Measurements from ENCODE around the gene MAGI1. TPM values are rescaled to one million over a fixed set of nuclear protein-coding genes. Genes with fewer than 3 reads are reported as not detected.
A peak's percentile ranks its signal among the peaks of the same experiment; 100 is the strongest.

The MAGI1 gene
- total RNA-seq, 2 experiments from 2014 or later: 0.18 to 0.25 TPM

GRCh38 chr3:65348398-65348995 lies 690.2 kb downstream of the MAGI1 start:
- Mint-ChIP-seq H3K4me1 (no peaks in the 10 kb centered on the region), H3K27ac (no peak overlapping the region), H3K9me3 (no peaks in the 10 kb centered on the region), H3K27me3 (no peaks in the 10 kb centered on the region), H3K4me3 (no peak overlapping the region), H3K36me3 (ENCODE audit: low read depth) (no peaks in the 10 kb centered on the region)
- ChIA-PET POLR2A (no interaction called here), CTCF (no interaction called here)
- DNase-seq: no peak

DNA sequence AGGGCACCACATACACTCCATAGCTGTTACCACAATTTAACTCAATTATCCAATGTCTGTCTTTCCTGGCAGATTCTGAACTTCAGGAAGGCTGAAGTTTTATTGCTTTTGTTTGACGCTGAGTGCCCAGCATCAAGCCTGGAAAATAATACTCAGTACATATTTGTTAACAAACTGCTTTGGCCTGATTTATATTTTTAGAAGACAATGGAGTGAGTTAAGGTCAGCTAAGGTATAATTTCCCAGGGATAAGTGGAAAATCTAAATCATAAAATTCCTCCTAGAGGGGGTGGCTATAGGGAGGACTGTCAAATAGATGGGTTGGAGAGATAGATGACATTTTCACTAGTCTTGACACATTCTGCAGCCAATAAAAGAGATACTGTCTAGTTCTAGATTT lies 691.6 kb downstream of the MAGI1 start:
- ChIA-PET POLR2A (no interaction called here), CTCF (no interaction called here)
- Mint-ChIP-seq H3K27me3 (no peaks in the 10 kb centered on the region), H3K4me1 (no peaks in the 10 kb centered on the region), H3K36me3 (ENCODE audit: low read depth) (no peaks in the 10 kb centered on the region), H3K27ac (no peak overlapping the region), H3K9me3 (no peaks in the 10 kb centered on the region), H3K4me3 (no peak overlapping the region)
- DNase-seq: no peak

DNA sequence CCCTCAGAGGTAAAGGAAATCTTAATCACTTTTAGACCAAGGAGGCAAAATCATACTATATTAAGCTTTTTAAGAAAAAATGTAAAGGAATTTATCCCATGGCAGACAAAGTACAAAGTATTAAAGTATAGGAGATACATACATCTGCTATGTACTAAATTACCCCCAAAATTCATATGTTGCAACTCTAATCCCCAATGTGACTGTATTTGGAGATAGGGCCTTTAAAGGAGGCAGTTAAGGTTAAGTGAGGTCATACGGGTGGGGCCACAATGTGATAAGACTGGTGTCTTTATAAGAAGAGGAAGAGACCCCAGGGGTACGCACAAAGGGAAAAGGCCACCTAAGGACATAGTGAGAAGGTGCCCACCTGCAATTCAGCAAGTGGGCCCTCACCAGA lies 693.9 kb downstream of the MAGI1 start:
- Mint-ChIP-seq H3K27ac (no peak overlapping the region), H3K4me3 (no peak overlapping the region), H3K27me3 (no peaks in the 10 kb centered on the region), H3K4me1 (no peaks in the 10 kb centered on the region), H3K36me3 (ENCODE audit: low read depth) (no peaks in the 10 kb centered on the region), H3K9me3 (no peaks in the 10 kb centered on the region)
- ChIA-PET POLR2A (no interaction called here), CTCF (no interaction called here)
- DNase-seq: no peak

DNA sequence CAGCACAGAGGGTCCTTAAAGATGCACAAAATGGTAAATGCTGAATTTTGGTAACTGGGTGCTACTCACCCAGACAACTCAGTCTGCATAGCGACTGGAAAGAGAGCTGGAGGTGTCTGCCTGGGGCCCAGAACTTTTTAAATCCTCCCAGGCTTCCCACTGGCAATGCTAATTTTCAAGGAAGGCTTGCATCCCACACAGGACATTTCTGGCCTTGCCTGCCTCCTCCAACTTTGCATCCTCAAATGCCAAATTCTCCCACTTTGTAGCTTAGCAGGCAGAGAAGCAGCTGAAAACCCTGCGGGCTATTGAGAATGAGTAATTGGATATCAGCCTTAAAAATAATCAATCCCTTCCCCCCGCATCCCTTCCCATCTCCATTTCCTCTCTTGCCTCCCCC lies 694.3 kb downstream of the MAGI1 start:
- ChIA-PET CTCF (no interaction called here), POLR2A (no interaction called here)
- H3K27me3 Mint-ChIP-seq: no peaks in the 10 kb centered on the region
- no peaks in the 10 kb centered on the region for H3K9me3 Mint-ChIP-seq
- no peaks in the 10 kb centered on the region for H3K36me3 Mint-ChIP-seq (ENCODE audit: low read depth)
- no peak overlapping the region for H3K4me3 Mint-ChIP-seq
- H3K27ac Mint-ChIP-seq: no peak overlapping the region
- no peaks in the 10 kb centered on the region for H3K4me1 Mint-ChIP-seq
- DNase-seq: no peak

DNA sequence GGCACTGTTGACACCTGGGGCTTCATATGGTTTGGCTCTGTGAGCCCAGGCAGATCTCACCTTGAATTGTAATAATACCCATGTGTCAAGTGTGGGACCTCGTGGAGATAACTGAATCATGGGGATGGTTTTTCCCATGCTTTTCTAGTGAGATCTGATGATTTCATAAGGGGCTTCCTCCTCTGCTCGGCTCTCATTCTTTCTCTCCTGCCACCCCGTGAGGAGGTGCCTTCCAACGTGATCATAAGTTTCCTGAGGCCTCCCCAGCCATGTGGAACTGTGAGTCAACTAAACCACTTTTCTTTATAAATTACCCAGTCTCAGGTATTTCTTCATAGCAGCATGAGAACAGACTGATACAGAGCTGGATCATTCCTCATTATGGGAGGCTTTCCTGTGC lies 695.0 kb downstream of the MAGI1 start:
- Mint-ChIP-seq H3K4me1 (no peaks in the 10 kb centered on the region), H3K27ac (no peak overlapping the region), H3K4me3 (no peak overlapping the region), H3K36me3 (ENCODE audit: low read depth) (no peaks in the 10 kb centered on the region), H3K9me3 (no peaks in the 10 kb centered on the region), H3K27me3 (no peaks in the 10 kb centered on the region)
- no peak for DNase-seq
- ChIA-PET POLR2A (no interaction called here), CTCF (no interaction called here)

- ChIA-PET POLR2A (no interaction called here), CTCF (no interaction called here)
- Mint-ChIP-seq H3K9me3 (peaks cover 2% of the 10 kb centered on the region), H3K4me1 (no peaks in the 10 kb centered on the region), H3K27me3 (no peaks in the 10 kb centered on the region), H3K27ac (no peak overlapping the region), H3K36me3 (ENCODE audit: low read depth) (no peaks in the 10 kb centered on the region), H3K4me3 (no peak overlapping the region)
- DNase-seq: no peak
These were observed 695.7 kb downstream of the MAGI1 start for GRCh38 chr3:65343026-65343425.

DNA sequence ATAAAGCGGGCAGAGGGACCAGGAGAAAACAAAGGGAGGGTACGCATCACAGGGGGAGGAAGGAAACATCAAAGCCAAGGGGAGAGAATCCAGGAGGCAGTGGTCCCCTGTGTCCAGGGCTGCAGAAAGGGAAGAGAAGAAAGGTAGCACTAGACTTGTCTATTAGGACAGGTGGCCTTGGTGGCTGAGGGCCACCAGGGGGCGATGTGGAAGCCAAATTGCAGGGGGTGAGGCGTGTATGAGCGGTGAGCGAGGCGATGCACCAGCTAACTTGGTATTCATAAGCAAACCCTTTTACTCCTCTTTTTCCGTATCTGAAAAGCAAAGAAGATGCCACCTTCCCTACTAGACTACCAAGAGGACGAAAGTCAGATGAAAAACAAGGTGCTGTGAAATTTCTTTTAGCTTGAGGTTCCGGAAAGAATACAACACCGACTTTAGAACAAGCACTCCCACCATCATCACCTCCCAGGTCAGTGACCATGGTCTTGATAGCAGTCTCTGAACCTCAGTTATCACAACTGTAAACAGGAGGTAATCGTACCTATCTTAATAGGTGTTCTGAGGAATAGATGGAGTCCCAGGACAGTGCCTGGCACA lies 696.5 kb downstream of the MAGI1 start:
- peaks cover 2% of the 10 kb centered on the region for H3K9me3 Mint-ChIP-seq
- H3K36me3 Mint-ChIP-seq (ENCODE audit: low read depth): no peaks in the 10 kb centered on the region
- no peak overlapping the region for H3K27ac Mint-ChIP-seq
- DNase-seq: peak; percentile 26
- ChIA-PET POLR2A (no interaction called here), CTCF (no interaction called here)
- H3K4me3 Mint-ChIP-seq: no peak overlapping the region
- no peaks in the 10 kb centered on the region for H3K4me1 Mint-ChIP-seq
- H3K27me3 Mint-ChIP-seq: no peaks in the 10 kb centered on the region

- Mint-ChIP-seq H3K9me3 (peaks cover 2% of the 10 kb centered on the region), H3K36me3 (ENCODE audit: low read depth) (no peaks in the 10 kb centered on the region), H3K4me1 (no peaks in the 10 kb centered on the region), H3K27ac (no peak overlapping the region), H3K27me3 (no peaks in the 10 kb centered on the region), H3K4me3 (no peak overlapping the region)
- ChIA-PET CTCF (no interaction called here), POLR2A (no interaction called here)
- DNase-seq: no peak
These were observed 699.5 kb downstream of the MAGI1 start for GRCh38 chr3:65339192-65339740.

- Mint-ChIP-seq H3K36me3 (ENCODE audit: low read depth) (no peaks in the 10 kb centered on the region), H3K4me1 (no peaks in the 10 kb centered on the region), H3K4me3 (no peak overlapping the region), H3K9me3 (peaks cover 2% of the 10 kb centered on the region), H3K27ac (no peak overlapping the region), H3K27me3 (no peaks in the 10 kb centered on the region)
- ChIA-PET POLR2A (no interaction called here), CTCF (no interaction called here)
- no peak for DNase-seq
These were observed 700.1 kb downstream of the MAGI1 start for GRCh38 chr3:65338571-65338970.

- no peak for DNase-seq
- Mint-ChIP-seq H3K4me3 (no peak overlapping the region), H3K36me3 (ENCODE audit: low read depth) (no peaks in the 10 kb centered on the region), H3K27ac (no peak overlapping the region), H3K9me3 (peaks cover 7% of the 10 kb centered on the region), H3K27me3 (no peaks in the 10 kb centered on the region), H3K4me1 (no peaks in the 10 kb centered on the region)
- ChIA-PET POLR2A (no interaction called here), CTCF (no interaction called here)
These were observed 703.1 kb downstream of the MAGI1 start for GRCh38 chr3:65335587-65335986.

GRCh38 chr3:65334045-65334665 lies 704.6 kb downstream of the MAGI1 start:
- DNase-seq: no peak
- ChIA-PET CTCF (no interaction called here), POLR2A (no interaction called here)
- Mint-ChIP-seq H3K4me1 (no peaks in the 10 kb centered on the region), H3K4me3 (no peak overlapping the region), H3K36me3 (ENCODE audit: low read depth) (no peaks in the 10 kb centered on the region), H3K9me3 (peaks cover 7% of the 10 kb centered on the region), H3K27me3 (no peaks in the 10 kb centered on the region), H3K27ac (no peak overlapping the region)

- CTCF ChIA-PET: no interaction called here
- Mint-ChIP-seq H3K4me3 (no peak overlapping the region), H3K36me3 (ENCODE audit: low read depth) (no peaks in the 10 kb centered on the region), H3K27ac (no peak overlapping the region), H3K4me1 (no peaks in the 10 kb centered on the region), H3K9me3 (peaks cover 8% of the 10 kb centered on the region), H3K27me3 (no peaks in the 10 kb centered on the region)
- no peak for DNase-seq
- POLR2A ChIA-PET: no interaction called here
These were observed 707.0 kb downstream of the MAGI1 start for GRCh38 chr3:65331730-65332129.

- Mint-ChIP-seq H3K4me1 (no peaks in the 10 kb centered on the region), H3K36me3 (ENCODE audit: low read depth) (no peaks in the 10 kb centered on the region), H3K4me3 (no peak overlapping the region), H3K27ac (no peak overlapping the region), H3K27me3 (no peaks in the 10 kb centered on the region), H3K9me3 (peaks cover 8% of the 10 kb centered on the region)
- ChIA-PET POLR2A (no interaction called here), CTCF (no interaction called here)
- DNase-seq: no peak
These were observed 708.6 kb downstream of the MAGI1 start for GRCh38 chr3:65330072-65330471.

GRCh38 chr3:65328148-65328547 lies 710.6 kb downstream of the MAGI1 start:
- POLR2A ChIA-PET: no interaction called here

More at GRCh38 chr3:65328148-65328547, 710.6 kb downstream of the MAGI1 start:
- H3K27me3 Mint-ChIP-seq: no peaks in the 10 kb centered on the region
- H3K9me3 Mint-ChIP-seq: peaks cover 8% of the 10 kb centered on the region
- H3K27ac Mint-ChIP-seq: no peak overlapping the region
- no peaks in the 10 kb centered on the region for H3K4me1 Mint-ChIP-seq
- H3K36me3 Mint-ChIP-seq (ENCODE audit: low read depth): no peaks in the 10 kb centered on the region
- no peak overlapping the region for H3K4me3 Mint-ChIP-seq
- CTCF ChIA-PET: no interaction called here
- no peak for DNase-seq

All from activated CD4-positive, alpha-beta memory T cell treated with anti-CD3 and anti-CD28 coated beads, Interleukin-2, amount 10 ng/mL, durations not matched to agents 7 days and 5 days (primary cell).